ENCODE data around the gene FBXO45.
"Not testable (repeated sequence)": the region's sequence is repeated elsewhere in the genome, so short reads cannot be mapped to it uniquely, and the experiment has no call there.

The FBXO45 gene

GRCh38 chr3:196615234-196615633 lies 46.8 kb downstream of the FBXO45 start:
- not testable (repeated sequence) for DNase-seq (ENCODE audit: low read depth in 1 of 2, low spot score in 1 of 2)

GRCh38 chr3:196617256-196617655 lies 48.8 kb downstream of the FBXO45 start:
- DNase-seq (ENCODE audit: low read depth in 1 of 2, low spot score in 1 of 2) = no peak

DNA sequence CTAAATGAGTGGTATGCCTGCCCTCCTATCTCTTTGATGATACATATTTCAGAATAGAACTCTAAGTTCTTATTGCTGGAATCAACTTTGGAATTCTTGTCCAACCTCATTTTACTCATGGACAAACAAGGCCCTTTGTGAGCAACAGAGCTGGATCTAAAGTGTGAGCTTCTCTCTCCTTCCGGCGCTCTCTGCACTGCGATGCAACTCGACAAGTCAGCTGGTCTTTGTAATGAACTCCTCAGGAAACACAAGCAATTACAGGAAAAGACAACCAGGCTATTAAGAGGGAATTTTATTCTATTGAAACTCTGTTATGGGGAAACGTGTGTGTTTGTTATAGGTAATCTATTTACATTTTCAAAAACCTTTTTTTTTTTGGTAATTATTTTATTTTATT lies 50.8 kb downstream of the FBXO45 start:
- no peak for DNase-seq (ENCODE audit: low read depth in 1 of 2, low spot score in 1 of 2)

GRCh38 chr3:196619627-196620026 lies 51.2 kb downstream of the FBXO45 start:
- DNase-seq (ENCODE audit: low read depth in 1 of 2, low spot score in 1 of 2) = not testable (repeated sequence)

DNA sequence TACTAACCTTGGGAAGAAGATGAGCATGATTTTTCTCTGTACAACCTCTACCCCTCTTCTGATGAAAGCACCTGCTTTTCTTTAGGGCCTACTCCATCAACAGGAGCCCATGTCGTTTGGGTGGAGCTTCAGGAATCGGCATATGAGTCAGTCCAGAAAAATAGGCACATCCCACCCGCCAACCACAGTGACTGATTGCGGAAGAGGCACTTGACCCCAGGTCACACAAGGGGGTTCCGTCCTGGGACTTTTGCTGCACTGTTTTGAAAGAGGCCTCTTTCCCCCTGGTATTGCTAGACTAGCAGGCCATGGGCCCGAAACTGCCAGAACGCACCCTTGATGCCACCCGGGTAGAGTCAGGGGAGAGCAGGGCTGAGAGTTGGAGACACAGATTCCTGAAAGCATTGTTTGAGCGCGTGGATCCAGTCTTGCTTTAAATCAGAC lies 51.7 kb downstream of the FBXO45 start:
- no peak for DNase-seq (ENCODE audit: low read depth in 1 of 2, low spot score in 1 of 2)

DNA sequence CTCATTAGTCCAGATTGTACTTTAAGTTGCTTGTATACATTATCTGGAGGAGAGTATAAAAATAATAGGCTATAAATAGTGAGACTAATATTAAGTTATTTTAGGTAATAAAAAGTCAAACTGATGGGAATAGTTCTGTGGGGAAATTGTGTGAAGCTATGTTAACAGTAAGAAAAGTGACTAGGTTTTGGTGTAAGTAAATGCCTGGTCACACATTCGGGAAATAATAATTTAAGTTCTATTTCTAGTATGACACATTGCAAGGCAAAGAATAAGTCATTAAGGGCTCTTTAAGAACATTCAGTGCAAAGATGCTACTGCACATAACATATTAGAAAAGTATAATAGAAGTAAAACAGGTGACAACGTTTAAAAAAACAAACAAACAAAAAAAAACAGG lies 52.2 kb downstream of the FBXO45 start:
- no peak for DNase-seq (ENCODE audit: low read depth in 1 of 2, low spot score in 1 of 2)

- no peak for DNase-seq (ENCODE audit: low read depth in 1 of 2, low spot score in 1 of 2)
Measured at GRCh38 chr3:196621611-196622010, 53.2 kb downstream of the FBXO45 start.

GRCh38 chr3:196624067-196624790 lies 55.8 kb downstream of the FBXO45 start:
- DNase-seq (ENCODE audit: low read depth in 1 of 2, low spot score in 1 of 2) = no peak

GRCh38 chr3:196624907-196625306 lies 56.4 kb downstream of the FBXO45 start:
- DNase-seq (ENCODE audit: low read depth in 1 of 2, low spot score in 1 of 2) = no peak

DNA sequence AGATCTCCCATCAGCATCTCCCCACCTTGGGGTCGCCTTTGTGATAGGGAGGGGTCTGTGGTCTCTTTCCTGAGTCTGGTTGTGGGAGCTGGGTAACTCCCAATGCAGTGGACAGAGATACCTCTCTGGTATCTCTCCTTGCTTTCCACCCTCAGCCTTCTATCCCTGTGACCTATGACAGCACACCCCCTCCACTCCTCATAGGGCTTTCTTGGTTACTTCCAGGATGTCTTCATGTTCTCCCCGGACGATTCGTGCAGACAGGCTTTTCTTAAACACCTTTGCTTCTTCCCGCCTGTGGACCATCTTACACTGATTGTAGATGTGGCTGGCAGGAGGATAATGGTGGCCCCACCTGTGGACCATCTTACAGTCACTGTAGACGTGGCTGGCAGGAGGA lies 56.9 kb downstream of the FBXO45 start:
- no peak for DNase-seq (ENCODE audit: low read depth in 1 of 2, low spot score in 1 of 2)

GRCh38 chr3:196627918-196628231 lies 59.4 kb downstream of the FBXO45 start:
- no peak for DNase-seq (ENCODE audit: low read depth in 1 of 2, low spot score in 1 of 2)

DNA sequence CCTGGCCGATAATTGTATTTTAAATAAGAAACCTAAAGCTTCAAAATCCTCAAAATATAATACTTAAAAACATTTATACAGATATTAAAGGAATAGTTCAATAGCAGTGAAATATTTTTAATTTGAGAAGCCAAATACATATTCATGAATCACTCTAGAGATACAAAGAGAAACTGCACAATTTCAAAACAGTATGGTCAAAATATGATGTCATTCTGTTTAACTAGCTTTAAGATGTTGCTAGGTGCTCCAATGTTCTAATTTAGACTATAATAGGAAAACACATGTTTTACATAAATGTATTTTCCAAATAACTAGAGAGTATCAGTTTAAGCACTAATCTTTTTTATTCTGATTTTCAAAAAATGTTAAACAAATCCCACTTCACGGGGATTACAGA lies 60.8 kb downstream of the FBXO45 start:
- no peak for DNase-seq (ENCODE audit: low read depth in 1 of 2, low spot score in 1 of 2)

DNA sequence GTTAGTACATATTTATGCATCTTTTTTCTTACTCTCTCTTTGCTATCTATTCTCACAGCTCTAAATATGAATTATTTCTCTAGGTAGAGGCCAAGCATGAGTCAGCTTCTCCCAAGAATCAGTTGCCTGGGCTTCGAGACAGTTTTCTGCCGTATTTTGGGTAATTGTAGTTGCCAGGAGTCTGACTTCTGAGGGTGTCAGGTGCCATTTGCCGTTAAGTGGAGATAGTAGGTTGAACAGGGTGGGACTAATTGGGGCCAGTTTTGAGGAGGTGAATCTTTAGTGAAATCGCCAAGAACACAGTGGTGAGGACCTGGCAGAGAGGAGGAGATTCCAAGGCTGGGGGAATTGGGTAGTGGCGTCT lies 63.2 kb downstream of the FBXO45 start:
- no peak for DNase-seq (ENCODE audit: low read depth in 1 of 2, low spot score in 1 of 2)

DNA sequence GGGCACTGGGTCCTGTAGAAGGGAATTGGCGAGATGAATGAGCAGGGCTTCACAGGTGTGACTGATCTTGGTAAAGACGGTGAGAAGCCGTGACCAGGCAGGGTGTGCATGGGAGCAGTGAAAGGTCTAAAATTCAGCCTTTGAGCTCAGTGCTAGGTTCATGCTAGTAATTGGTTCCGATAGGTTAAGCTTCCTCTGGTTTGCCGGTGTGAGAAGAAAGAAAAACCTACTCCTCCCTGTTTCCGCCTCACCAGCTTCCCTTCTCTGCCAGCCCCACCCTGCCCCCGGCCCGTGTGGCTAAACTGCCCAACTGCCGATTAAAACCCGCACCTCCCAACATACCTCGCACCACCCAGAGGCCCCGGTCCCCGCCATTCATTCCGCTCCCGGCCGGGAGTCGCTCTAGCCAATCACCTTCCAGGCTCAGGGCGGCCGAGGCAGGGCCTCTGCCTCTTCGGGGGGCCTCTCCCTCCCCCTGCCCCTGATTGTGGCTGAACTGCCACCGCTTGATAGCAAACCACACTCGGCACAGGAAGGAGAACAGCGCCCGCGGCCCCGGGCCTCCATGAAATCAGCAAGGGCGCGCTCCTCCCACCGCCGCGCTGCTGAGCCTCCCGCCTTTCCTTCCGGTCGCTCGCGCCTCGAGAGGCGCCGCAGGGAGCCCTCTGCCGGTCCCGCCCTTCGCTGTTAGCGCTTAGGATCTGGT lies 63.7 kb downstream of the FBXO45 start:
- peak; percentile 77 to 79 for DNase-seq (ENCODE audit: low read depth in 1 of 2, low spot score in 1 of 2)

GRCh38 chr3:196633555-196634151 lies 65.2 kb downstream of the FBXO45 start:
- DNase-seq (ENCODE audit: low read depth in 1 of 2, low spot score in 1 of 2) = no peak

DNA sequence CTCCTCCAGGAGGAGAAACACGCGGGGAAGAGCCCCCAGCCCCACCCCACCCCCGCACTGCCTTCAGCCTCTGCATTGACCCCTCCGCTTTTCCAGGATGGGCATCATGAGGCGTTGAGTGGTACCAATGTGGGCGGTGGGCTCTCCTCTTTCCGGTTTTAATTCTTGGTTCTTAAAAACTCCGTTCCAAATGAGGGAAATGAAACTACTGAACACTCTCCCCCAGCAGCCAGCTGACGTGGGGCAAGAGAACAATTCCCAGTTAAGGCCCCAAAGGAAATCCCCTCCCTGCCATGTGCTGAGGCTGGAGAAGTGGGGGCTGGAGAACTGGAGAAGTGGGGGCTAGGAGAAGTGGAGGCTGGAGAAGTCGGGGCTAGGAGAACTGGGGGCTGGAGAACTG lies 65.8 kb downstream of the FBXO45 start:
- DNase-seq (ENCODE audit: low read depth in 1 of 2, low spot score in 1 of 2) = no peak

DNA sequence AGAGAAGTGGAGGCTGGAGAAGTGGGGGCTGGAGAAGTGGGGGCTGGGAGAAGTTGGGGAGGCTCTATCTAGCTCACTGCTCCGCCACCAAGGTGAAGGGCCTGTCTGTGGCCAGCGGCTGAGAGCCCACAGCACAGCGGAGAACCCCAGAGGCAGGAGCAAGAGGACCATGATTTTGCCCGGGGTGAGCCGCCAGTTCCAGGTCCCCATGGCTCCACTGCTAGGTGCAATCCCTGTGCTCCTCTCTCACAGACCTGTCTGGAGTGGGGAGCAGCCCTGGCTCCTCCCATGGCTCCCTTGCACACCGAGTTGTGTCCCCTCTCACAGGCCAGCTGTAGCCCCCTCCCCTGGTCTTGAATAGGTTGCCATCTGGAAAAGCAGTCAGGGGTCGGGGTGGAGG lies 66.4 kb downstream of the FBXO45 start:
- DNase-seq (ENCODE audit: low read depth in 1 of 2, low spot score in 1 of 2) = no peak

- no peak for DNase-seq (ENCODE audit: low read depth in 1 of 2, low spot score in 1 of 2)
Measured at GRCh38 chr3:196636369-196637349, 68.2 kb downstream of the FBXO45 start.

DNA sequence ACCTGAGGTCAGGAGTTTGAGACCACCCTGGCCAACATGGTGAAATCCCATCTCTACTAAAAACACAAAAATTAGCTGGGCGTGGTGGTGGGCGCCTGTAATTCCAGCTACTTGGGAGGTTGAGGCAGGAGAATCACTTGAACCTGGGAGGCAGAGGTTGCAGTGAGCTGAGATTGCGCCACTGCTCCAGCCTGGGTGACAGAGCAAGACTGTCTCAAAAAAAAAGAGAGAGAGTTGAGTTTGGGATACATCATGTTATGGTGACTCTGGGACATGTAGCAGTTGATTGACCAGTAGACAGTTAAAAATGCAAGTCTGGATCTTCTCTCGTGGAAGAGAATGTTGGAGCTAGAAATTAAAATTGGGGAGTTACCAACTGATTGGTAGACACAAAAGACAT lies 69.5 kb downstream of the FBXO45 start:
- not testable (repeated sequence) for DNase-seq (ENCODE audit: low read depth in 1 of 2, low spot score in 1 of 2)
